ENCODE measurements around the gene S100A11. TPM values are rescaled to one million over a fixed set of nuclear protein-coding genes. Genes with fewer than 3 reads are reported as not detected.
A peak's percentile ranks its signal among the peaks of the same experiment; 100 is the strongest.

Gene S100A11
- total and polyA plus RNA-seq, 9 donors: 97.6 to 303 (median 191) TPM

DNA sequence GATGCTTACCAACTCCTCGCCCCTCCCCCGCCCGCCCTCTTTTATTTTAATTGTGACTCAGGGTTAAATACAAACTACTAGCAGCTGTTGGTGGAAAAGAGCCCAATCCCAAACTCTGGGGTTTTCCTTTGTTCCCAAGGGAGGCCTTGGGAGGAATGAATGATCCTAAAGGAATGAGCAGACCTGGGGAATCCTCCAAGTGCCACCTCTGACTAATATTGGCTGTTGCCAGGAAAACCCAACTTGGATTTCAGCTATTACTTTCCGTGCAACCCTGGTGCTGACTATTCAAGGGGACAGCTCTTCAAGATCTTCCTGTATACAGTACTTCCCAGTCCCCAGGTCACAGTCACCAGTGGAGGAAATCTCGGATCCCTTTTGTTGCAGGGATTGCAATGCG, 41.8 kb downstream of the S100A11 start:
- 40% methylated on average over 1 of the region's 6 CpGs for WGBS (ENCODE audit: insufficient coverage)
- H3K9me3 ChIP-seq (replicated peaks; ENCODE audit: control insufficient read depth, low read depth, low read length): no peaks in the 10 kb centered on the region
- no peaks in the 10 kb centered on the region for H3K36me3 ChIP-seq (ENCODE audit: control insufficient read depth, insufficient read depth, low read length)
- H3K4me1 ChIP-seq (ENCODE audit: control insufficient read depth, insufficient read depth, low read length): peaks cover 33% of the 10 kb centered on the region
- no peak overlapping the region for H3K27ac ChIP-seq (ENCODE audit: low read length)
- peak; percentile 48 for DNase-seq
- peaks cover 7% of the 10 kb centered on the region for H3K27me3 ChIP-seq (ENCODE audit: control insufficient read depth, insufficient read depth, low read length)
- no peak overlapping the region for H3K4me3 ChIP-seq (ENCODE audit: low read length)

DNA sequence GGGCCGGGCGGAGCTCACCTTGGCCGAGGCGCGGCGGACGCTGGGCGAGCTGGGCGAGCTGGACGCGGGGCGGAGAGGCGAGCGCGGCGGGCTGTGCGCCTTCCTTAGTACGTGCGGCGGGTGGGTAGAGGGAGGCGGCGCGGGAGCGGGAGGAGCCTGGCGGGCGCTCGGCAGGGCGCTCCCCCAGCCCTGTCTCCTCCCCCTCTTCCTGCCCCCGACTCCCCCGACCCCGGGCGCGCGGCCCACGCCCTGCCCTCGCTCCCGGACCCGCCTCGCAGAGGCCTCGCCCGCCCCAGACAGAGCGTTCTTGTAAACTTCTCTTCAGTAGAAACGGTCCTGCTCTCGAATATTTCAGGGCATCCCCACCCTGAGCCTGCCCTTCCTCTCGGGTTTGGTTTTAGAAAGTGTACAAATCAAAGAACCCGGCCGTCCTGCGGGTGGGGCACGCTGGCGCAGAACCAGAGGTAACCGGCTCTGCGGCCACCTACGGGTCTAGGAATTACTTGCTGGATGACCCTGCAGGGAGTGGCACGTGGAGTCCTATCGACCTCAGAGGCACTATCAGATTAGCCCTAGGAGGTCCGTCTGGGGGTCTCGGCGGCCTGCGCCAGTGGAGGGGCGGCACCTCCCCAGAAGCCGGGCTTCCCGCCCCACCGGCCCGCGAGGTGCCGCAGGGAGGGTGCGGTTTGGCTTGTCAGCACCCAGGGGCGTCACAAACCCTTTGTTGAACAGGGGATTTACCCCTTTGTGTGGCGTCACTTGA, 42.9 kb downstream of the S100A11 start, which contains the start of gene S100A10:
S100A10 (minus strand) TSS at position 126 of the 763 bp plus-strand sequence. CDS start 7,629 bp downstream, outside the sequence.
- H3K4me3 ChIP-seq (ENCODE audit: low read length): peak within 1 kb of the TSS; percentile 87
- DNase-seq: peak; percentile 91
- under 1% methylated on average over 48 of the region's 69 CpGs for WGBS (ENCODE audit: insufficient coverage)
- H3K27me3 ChIP-seq (ENCODE audit: control insufficient read depth, insufficient read depth, low read length): peaks cover 5% of the 10 kb centered on the region
- H3K27ac ChIP-seq (ENCODE audit: low read length): peak within 1 kb of the TSS; percentile 94
- H3K4me1 ChIP-seq (ENCODE audit: control insufficient read depth, insufficient read depth, low read length): peaks cover 43% of the 10 kb centered on the region
- H3K9me3 ChIP-seq (replicated peaks; ENCODE audit: control insufficient read depth, low read depth, low read length): no peaks in the 10 kb centered on the region
- no peaks in the 10 kb centered on the region for H3K36me3 ChIP-seq (ENCODE audit: control insufficient read depth, insufficient read depth, low read length)

DNA sequence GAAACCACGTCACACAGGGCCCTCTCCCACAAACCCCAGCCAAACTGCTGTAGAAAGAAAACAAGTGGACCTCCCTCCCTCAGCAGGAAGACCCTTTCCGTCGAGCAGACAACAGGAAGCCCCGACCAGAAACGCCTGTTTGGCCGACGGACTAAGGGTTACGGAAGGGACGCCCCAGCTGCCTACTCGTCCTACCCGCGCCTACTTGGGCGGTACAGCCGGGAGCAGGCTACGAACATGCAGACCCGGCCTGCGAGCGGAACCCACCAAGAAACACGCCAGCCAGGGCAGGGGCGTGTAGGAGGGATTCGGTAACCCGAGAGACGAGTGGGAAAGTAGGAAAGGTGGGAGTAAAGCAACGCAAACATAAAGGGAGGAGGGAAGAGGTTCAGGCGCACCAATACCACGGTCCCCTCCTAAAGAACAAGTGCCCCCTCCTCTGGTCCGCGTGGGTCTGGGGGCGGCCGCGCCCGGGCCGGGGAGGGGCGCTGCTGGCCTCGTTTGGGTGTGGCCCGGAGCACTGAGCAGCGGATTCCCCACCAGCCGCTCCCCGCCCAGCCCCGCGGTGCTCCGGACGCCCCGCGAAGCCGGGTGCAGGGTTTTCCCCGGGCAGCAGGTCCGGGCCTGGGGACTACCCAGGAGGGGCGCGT, 43.6 kb downstream of the S100A11 start:
- peaks cover 48% of the 10 kb centered on the region for H3K4me1 ChIP-seq (ENCODE audit: control insufficient read depth, insufficient read depth, low read length)

DNA sequence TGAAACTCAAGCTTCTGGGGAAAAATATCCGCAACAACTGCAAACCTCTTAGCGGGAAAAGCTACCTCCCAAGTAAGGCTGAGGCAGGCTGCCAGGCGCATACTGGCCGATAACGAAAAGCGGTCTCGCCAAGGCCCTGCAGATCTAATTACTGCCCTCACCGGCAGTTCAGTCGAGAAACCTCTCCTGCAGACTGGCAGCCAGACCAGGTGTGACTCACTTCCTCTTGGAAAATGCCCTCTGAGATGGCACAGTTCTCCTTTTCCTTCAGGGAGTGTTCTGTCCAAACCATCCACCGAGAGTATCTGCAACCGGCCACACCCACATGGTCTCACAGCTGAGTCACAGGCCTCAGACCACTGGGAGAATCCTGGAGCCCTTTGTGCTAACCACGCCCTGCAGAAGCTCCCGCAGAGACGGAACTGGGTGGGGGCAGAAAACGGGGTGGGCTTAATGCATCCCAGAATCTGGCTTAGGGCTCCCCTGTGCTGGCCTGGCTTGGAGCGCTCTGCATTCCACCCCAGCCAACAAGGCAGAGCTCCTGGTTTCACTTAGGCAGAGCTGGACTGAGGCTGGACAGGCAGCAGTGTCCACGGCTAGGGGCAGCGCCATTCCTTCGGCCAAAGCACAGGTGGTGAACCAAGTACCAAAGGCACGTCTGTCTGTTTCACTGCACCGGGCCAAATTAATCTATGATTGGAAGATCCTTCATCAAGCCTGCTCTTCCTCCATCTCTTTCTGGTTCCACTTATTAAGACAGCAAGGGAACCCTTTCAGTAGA, 44.3 kb downstream of the S100A11 start:
- Histone ChIP-seq H3K9me3 (replicated peaks; ENCODE audit: control insufficient read depth, low read depth, low read length) (no peaks in the 10 kb centered on the region), H3K27ac (ENCODE audit: low read length) (peak overlapping the region; percentile 94), H3K4me1 (ENCODE audit: control insufficient read depth, insufficient read depth, low read length) (peaks cover 48% of the 10 kb centered on the region), H3K4me3 (ENCODE audit: low read length) (peak overlapping the region; percentile 87), H3K27me3 (ENCODE audit: control insufficient read depth, insufficient read depth, low read length) (peaks cover 5% of the 10 kb centered on the region), H3K36me3 (ENCODE audit: control insufficient read depth, insufficient read depth, low read length) (no peaks in the 10 kb centered on the region)
- DNase-seq: peak; percentile 89
- WGBS (ENCODE audit: insufficient coverage): 9% methylated on average over 20 of the region's 21 CpGs

More for the DNA sequence above, 43.6 kb downstream of the S100A11 start:
- H3K9me3 ChIP-seq (replicated peaks; ENCODE audit: control insufficient read depth, low read depth, low read length): no peaks in the 10 kb centered on the region
- peaks cover 5% of the 10 kb centered on the region for H3K27me3 ChIP-seq (ENCODE audit: control insufficient read depth, insufficient read depth, low read length)
- H3K36me3 ChIP-seq (ENCODE audit: control insufficient read depth, insufficient read depth, low read length): no peaks in the 10 kb centered on the region
- H3K4me3 ChIP-seq (ENCODE audit: low read length): peak overlapping the region; percentile 87
- under 1% methylated on average over 41 of the region's 50 CpGs for WGBS (ENCODE audit: insufficient coverage)
- DNase-seq: peak; percentile 70
- H3K27ac ChIP-seq (ENCODE audit: low read length): peak overlapping the region; percentile 94

DNA sequence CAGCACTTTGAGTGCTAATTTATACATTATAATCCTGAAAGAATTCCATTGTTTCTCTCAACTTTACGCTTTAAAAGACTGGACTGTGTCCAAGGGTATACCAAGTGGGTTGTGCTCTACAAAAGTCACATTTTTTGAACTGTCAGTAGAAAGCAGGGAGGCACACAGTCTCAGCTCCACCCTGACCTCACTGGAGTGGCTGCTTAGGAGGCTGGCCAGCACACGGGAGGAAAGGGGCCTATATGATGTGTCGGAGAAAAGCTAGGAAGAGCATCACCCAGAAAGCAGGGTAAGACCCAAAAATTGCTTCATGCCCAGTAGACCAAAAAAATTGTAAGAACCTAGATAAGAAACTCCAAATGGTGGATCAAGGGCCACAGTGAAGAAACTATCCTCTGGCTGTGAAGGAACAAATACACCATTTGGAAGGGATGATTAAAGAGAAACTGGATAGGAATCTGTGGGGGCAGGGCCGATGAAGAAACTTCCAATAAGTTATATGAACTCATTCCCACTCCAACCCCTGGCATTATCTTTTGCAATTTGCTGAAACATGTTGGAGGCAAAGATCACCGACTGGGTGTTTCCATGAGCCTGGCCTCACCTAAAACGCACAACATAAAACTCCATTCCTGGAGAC, 45.0 kb downstream of the S100A11 start:
- WGBS (ENCODE audit: insufficient coverage): 41% methylated on average over 4 of the region's 6 CpGs
- H3K4me1 ChIP-seq (ENCODE audit: control insufficient read depth, insufficient read depth, low read length): peaks cover 48% of the 10 kb centered on the region
- H3K27me3 ChIP-seq (ENCODE audit: control insufficient read depth, insufficient read depth, low read length): peaks cover 5% of the 10 kb centered on the region
- H3K36me3 ChIP-seq (ENCODE audit: control insufficient read depth, insufficient read depth, low read length): no peaks in the 10 kb centered on the region
- peak overlapping the region; percentile 94 for H3K27ac ChIP-seq (ENCODE audit: low read length)
- peak; percentile 39 for DNase-seq
- no peaks in the 10 kb centered on the region for H3K9me3 ChIP-seq (replicated peaks; ENCODE audit: control insufficient read depth, low read depth, low read length)
- H3K4me3 ChIP-seq (ENCODE audit: low read length): peak overlapping the region; percentile 87

DNA sequence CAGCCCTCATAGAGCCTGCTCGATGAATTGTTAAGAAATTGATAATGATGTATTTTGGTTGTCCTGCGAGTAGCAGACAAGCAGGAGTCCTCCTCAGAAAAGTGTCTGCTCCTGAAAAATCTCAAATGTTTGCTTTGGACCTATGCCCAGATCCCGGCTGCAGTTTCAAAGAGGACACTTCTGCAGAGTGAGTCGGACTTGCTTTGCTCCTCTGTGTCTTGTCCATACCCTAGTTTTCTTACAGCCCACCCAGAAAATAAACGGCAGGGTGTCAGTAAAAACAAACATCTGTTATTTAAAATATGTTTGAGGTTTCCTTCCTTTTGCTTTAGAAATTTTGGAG, 46.0 kb downstream of the S100A11 start:
- no peaks in the 10 kb centered on the region for H3K9me3 ChIP-seq (replicated peaks; ENCODE audit: control insufficient read depth, low read depth, low read length)
- peak; percentile 86 for DNase-seq
- peak overlapping the region; percentile 94 for H3K27ac ChIP-seq (ENCODE audit: low read length)
- peaks cover 2% of the 10 kb centered on the region for H3K36me3 ChIP-seq (ENCODE audit: control insufficient read depth, insufficient read depth, low read length)
- H3K27me3 ChIP-seq (ENCODE audit: control insufficient read depth, insufficient read depth, low read length): peaks cover 5% of the 10 kb centered on the region
- H3K4me1 ChIP-seq (ENCODE audit: control insufficient read depth, insufficient read depth, low read length): peaks cover 48% of the 10 kb centered on the region
- H3K4me3 ChIP-seq (ENCODE audit: low read length): no peak overlapping the region
- 17% methylated on average over 1 of the region's 5 CpGs for WGBS (ENCODE audit: insufficient coverage)

DNA sequence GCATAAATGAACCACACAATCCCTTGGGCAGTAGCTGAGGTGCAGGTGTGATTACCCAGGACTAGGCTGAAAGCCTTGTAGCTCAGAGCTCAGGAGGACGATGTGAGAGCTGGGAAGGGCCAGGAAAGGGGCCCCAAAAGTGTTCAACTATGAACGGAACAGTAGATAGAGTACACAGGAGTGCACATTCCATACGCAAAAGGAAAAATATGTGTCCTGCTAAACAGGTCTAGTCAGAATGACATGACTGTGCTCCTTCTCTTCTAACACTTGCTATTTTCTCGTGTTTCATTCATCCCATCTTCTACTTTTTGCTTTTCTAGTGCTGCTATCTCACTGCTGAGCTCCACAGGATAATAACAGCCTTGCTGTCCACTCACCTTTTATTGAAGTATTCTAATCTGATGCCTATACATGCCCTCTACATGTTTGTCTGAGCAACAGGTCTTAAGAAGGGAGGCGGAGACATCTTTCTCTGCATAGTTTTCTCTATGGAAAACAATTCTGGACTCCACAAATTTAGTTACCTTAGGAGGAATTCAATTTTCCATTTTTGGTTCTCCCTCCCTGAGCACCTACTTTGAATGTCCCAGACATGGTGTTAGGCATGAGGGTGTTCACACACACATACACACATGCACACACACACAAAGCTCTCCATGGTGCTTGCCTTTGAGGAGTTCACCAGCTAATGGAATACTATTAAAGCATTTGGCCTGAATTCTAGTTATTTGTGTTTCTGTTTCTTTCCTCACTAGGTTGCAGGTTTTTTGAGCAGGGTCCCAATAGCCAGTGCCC, 46.5 kb downstream of the S100A11 start:
- Histone ChIP-seq H3K27ac (ENCODE audit: low read length) (no peak overlapping the region), H3K36me3 (ENCODE audit: control insufficient read depth, insufficient read depth, low read length) (peaks cover 7% of the 10 kb centered on the region), H3K4me1 (ENCODE audit: control insufficient read depth, insufficient read depth, low read length) (peaks cover 48% of the 10 kb centered on the region), H3K27me3 (ENCODE audit: control insufficient read depth, insufficient read depth, low read length) (peaks cover 5% of the 10 kb centered on the region), H3K9me3 (replicated peaks; ENCODE audit: control insufficient read depth, low read depth, low read length) (no peaks in the 10 kb centered on the region), H3K4me3 (ENCODE audit: low read length) (no peak overlapping the region)
- 39% methylated on average over 4 of the region's 5 CpGs for WGBS (ENCODE audit: insufficient coverage)
- no peak for DNase-seq

DNA sequence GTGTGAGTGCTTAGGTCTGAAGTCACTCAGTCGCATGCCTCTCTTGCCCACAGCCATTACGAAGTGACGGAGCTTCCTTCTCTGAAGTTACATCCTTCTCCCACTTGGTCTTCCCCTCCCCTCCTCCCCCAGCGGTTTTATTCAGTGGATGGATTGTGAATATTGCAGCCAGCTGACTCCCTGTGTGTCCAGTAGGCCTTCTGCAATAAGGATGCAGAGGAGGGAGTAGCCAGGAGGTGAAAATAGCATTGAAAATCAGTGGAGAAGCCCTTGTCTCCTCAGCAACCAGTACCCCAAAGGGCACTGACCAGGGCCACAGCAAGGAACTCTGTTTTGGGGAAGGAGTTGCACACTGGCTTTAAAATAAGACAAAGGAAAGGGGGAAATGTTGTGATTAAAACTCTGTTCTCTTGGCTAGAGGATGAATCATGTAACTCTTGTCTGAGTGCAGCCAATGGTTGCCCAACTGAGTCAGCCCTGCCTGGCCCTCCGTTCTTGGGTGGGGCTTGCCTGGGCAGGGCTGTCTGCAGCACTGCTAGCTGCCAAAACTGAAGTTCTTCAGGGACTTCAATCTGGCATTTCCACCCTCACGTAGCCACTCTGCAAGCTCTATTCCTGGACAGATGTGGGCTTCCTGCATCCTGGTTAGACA, 47.5 kb downstream of the S100A11 start:
- Histone ChIP-seq H3K4me1 (ENCODE audit: control insufficient read depth, insufficient read depth, low read length) (peaks cover 45% of the 10 kb centered on the region), H3K4me3 (ENCODE audit: low read length) (no peak overlapping the region), H3K27ac (ENCODE audit: low read length) (peak overlapping the region; percentile 45), H3K36me3 (ENCODE audit: control insufficient read depth, insufficient read depth, low read length) (peaks cover 17% of the 10 kb centered on the region), H3K27me3 (ENCODE audit: control insufficient read depth, insufficient read depth, low read length) (peaks cover 5% of the 10 kb centered on the region), H3K9me3 (replicated peaks; ENCODE audit: control insufficient read depth, low read depth, low read length) (no peaks in the 10 kb centered on the region)
- no peak for DNase-seq
- WGBS (ENCODE audit: insufficient coverage): 0% methylated on average over 2 of the region's 6 CpGs

DNA sequence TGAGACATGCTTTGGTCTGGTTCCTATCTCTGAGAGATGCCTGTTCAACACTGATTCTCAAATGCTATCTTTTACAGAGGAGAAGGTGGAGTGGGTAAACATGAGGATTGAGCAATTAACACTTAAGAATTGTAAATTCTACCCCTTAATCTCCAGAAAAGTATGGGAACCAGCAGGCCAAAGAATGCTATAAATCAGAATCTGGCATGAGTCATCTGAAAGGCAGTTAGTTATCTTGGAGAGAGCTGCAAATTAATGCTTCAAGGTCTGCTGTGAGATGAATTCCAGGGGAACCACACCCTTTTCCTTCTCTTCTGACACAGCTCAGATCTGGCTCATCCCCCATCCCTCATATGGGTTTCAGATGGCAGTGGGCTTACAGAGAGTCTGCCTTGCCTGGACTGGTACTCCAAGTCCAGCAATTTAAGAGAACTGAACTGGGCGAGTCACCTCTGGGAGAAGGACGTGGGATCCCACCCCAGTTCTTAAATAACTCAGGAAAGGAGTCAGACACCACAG, 48.3 kb downstream of the S100A11 start:
- no peak for DNase-seq
- H3K36me3 ChIP-seq (ENCODE audit: control insufficient read depth, insufficient read depth, low read length): peaks cover 25% of the 10 kb centered on the region
- no peak overlapping the region for H3K4me3 ChIP-seq (ENCODE audit: low read length)
- H3K27ac ChIP-seq (ENCODE audit: low read length): peak overlapping the region; percentile 17
- WGBS (ENCODE audit: insufficient coverage): no CpG with 5 or more reads among the region's 2 CpGs
- peaks cover 5% of the 10 kb centered on the region for H3K27me3 ChIP-seq (ENCODE audit: control insufficient read depth, insufficient read depth, low read length)
- no peaks in the 10 kb centered on the region for H3K9me3 ChIP-seq (replicated peaks; ENCODE audit: control insufficient read depth, low read depth, low read length)
- peaks cover 40% of the 10 kb centered on the region for H3K4me1 ChIP-seq (ENCODE audit: control insufficient read depth, insufficient read depth, low read length)

Data from muscle of leg (tissue), 11 donors.